Stomach (tissue), 9 donors: ENCODE data around the gene OSBPL6. TPM values are rescaled to one million over a fixed set of nuclear protein-coding genes. Genes with fewer than 3 reads are reported as not detected.

Source experiments
- DNase-seq, 2 donors: peaks; one replicate each; pipeline versions ENCODE4 v3.0.0 to v3.0.0-alpha.2; 2013 to 2019
- H3K27ac ChIP-seq, 5 donors: fragments of 200-600 bp in 4 of 5; sonication (generic) in 4 of 5; one replicate each; pipeline ENCODE4 v1.5.1; 2013 to 2019; ENCODE audit warnings: mild to moderate bottlenecking in 1 of 5, moderate library complexity in 1 of 5
- H3K27me3 ChIP-seq, 3 donors: fragments of 200-600 bp; sonication (generic); one replicate each; pipeline ENCODE4 v1.5.1; 2017 to 2019; ENCODE audit warnings: mixed run types in 1 of 3
- H3K36me3 ChIP-seq, 4 donors: fragments of 200-600 bp; sonication (generic); 1 replicate in 3 of 4; 2 replicates in 1 of 4; pipeline ENCODE4 v1.5.1; 2016 to 2019
- H3K4me1 ChIP-seq, 4 donors: fragments of 200-600 bp; sonication (generic); one replicate each; pipeline ENCODE4 v1.5.1; 2016 to 2019
- H3K4me3 ChIP-seq, 4 donors: fragments of 200-600 bp; sonication (generic) in 3 of 4; one replicate each; pipeline ENCODE4 v1.5.1; 2016 to 2019; ENCODE audit warnings: mild to moderate bottlenecking in 1 of 4
- H3K9me3 ChIP-seq, 4 donors: fragments of 200-600 bp; sonication (generic); one replicate each; pipeline ENCODE4 v1.5.1; 2016 to 2019
- EP300 ChIP-seq: sonication (generic); formaldehyde crosslinking; IDR thresholded peaks from one replicate; pipeline ENCODE4 v1.6.1; 2017; ENCODE audit warnings: antibody characterized with exemption
- POLR2A ChIP-seq, 4 donors: fragments of 450-650 bp; IDR thresholded peaks; one replicate each; pipeline ENCODE4 v1.6.1; 2016; ENCODE audit warnings: antibody characterized with exemption in 4 of 4, control low read depth in 2 of 4, mild to moderate bottlenecking in 1 of 4, moderate library complexity in 1 of 4
- POLR2AphosphoS5 ChIP-seq, 3 donors: sonication (generic); formaldehyde crosslinking; IDR thresholded peaks; one replicate each; pipeline ENCODE4 v1.6.1; 2016; ENCODE audit warnings: antibody characterized with exemption in 3 of 3
- whole genome bisulfite sequencing, 5 donors: extraction: QIAGEN DNeasy Blood & Tissue Kit in 3 of 5; methylation state at CpG; one replicate each; pipeline versions ENCODE4 v1.1.5 to v1.1.7; 2013 to 2018; 5-methylcytosine and 5-hydroxymethylcytosine counted together
- intact Hi-C: fragments of 100-400 bp; cut with DNase I; formaldehyde crosslinking; loops from one replicate; pipeline ENCODE4 v1.15.1; 2023; ENCODE audit warnings: low total_unique reads
- polyA plus RNA-seq, 3 donors: library from polyadenylated mRNA; stranded (reverse); fragments of 200-250 nt; gene quantifications; one replicate each; pipeline ENCODE4 v1.2.3, GENCODE V29; 2013
- total RNA-seq, 5 donors: library from RNA; depleted of rRNA; stranded (reverse); fragments of >200 nt; gene quantifications; one replicate each; pipeline versions ENCODE4 v1.1.0 to v1.2.3, GENCODE V29; 2014 to 2016
- TF ChIP-seq, protein P1 (sequence below), 7 experiments: fragments of 450-650 bp in 4 of 7; fragments of 200-600 bp in 3 of 7; sonication (generic) in 3 of 7; IDR thresholded peaks; one replicate each; pipeline ENCODE4 v1.5.1; 2016 to 2019; ENCODE audit warnings: antibody characterized with exemption in 7 of 7, control low read depth in 2 of 7, mild to moderate bottlenecking in 1 of 7
- donor health status: healthy with polysubstance abuse.
- donor health status: Bipolar disorder and iron deficiency.
- donor health status: healthy.

The OSBPL6 gene
- total and polyA plus RNA-seq, 8 donors: 0.29 to 77.6 (median 0.98) TPM

DNA sequence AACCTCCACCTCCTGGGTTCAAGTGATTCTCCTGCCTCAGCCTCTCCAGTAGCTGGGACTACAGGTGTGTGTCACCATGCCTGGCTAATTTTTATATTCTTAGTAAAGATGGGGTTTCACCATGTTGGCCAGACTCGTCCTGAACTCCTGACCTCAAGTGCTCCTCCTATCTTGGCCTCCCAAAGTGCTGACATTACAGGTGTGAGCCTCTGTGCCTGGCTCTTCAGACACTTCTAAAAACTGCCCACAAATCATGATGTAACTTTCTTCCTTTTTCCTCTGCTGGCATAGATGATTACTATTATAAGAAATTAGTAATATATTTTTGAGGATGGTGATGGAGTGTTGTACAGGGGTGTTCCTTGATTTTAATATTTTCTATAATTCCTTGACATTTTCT lies 6.0 kb downstream of the OSBPL6 start:
- Histone ChIP-seq H3K4me1 (peaks cover 0 to 11% (median 5%) of the 10 kb centered on the region in 4 donors), H3K9me3 (no peaks in the 10 kb centered on the region), H3K27ac (no peak overlapping the region), H3K36me3 (no peaks in the 10 kb centered on the region), H3K4me3 (no peak overlapping the region), H3K27me3 (peaks cover 0 to 5% (median 4%) of the 10 kb centered on the region in 3 donors)
- TF ChIP-seq POLR2AphosphoS5 (IDR thresholded peaks at IDR 0.05): no peak
- TF ChIP-seq EP300: no peak
- TF ChIP-seq POLR2A (IDR thresholded peaks at IDR 0.05): no peak
- TF ChIP-seq, protein P1, sequence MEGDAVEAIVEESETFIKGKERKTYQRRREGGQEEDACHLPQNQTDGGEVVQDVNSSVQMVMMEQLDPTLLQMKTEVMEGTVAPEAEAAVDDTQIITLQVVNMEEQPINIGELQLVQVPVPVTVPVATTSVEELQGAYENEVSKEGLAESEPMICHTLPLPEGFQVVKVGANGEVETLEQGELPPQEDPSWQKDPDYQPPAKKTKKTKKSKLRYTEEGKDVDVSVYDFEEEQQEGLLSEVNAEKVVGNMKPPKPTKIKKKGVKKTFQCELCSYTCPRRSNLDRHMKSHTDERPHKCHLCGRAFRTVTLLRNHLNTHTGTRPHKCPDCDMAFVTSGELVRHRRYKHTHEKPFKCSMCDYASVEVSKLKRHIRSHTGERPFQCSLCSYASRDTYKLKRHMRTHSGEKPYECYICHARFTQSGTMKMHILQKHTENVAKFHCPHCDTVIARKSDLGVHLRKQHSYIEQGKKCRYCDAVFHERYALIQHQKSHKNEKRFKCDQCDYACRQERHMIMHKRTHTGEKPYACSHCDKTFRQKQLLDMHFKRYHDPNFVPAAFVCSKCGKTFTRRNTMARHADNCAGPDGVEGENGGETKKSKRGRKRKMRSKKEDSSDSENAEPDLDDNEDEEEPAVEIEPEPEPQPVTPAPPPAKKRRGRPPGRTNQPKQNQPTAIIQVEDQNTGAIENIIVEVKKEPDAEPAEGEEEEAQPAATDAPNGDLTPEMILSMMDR (IDR thresholded peaks at IDR 0.05): no peak
- WGBS, 5 donors: 71 to 90% (median 82%) methylated on average over 1 of the region's 1 CpG
- intact Hi-C loops: no loop called here
- no peak for DNase-seq

DNA sequence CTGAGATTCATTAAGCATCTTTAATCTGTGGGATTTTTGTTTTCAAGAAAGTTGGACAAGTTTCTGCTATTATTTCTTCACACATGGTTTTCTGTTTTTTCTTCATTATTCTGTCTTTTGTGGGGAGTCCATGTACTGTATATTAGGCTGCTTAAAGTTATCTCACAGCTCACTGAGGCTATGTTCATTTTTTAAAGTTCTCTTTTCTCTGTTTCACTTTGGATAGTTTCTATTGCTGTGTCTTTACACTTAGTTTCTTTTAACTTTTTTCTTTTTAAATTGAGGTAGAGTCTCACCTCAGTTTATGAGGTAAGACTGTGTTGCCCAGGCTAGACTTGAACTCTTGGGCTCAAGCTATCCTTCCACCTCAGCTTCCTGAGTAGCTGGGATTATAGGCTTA lies 8.6 kb downstream of the OSBPL6 start:
- TF ChIP-seq, protein P1 (IDR thresholded peaks at IDR 0.05): no peak
- TF ChIP-seq POLR2A (IDR thresholded peaks at IDR 0.05) (no peak), EP300 (no peak), POLR2AphosphoS5 (IDR thresholded peaks at IDR 0.05) (no peak)
- Histone ChIP-seq H3K36me3 (no peaks in the 10 kb centered on the region), H3K27me3 (peaks cover 0 to under 1% (median 0%) of the 10 kb centered on the region in 3 donors), H3K27ac (no peak overlapping the region), H3K4me1 (peaks cover 0 to 5% (median 0%) of the 10 kb centered on the region in 4 donors), H3K4me3 (no peak overlapping the region), H3K9me3 (no peaks in the 10 kb centered on the region)
- intact Hi-C loops: no loop called here
- DNase-seq: no peak

GRCh38 chr2:178204977-178205376 lies 10.7 kb downstream of the OSBPL6 start:
- DNase-seq: no peak
- intact Hi-C loops: no loop called here
- Histone ChIP-seq H3K27me3 (no peaks in the 10 kb centered on the region), H3K36me3 (no peaks in the 10 kb centered on the region), H3K4me3 (no peak overlapping the region), H3K4me1 (peaks cover 0 to 5% (median 0%) of the 10 kb centered on the region in 4 donors), H3K9me3 (no peaks in the 10 kb centered on the region), H3K27ac (no peak overlapping the region)
- TF ChIP-seq POLR2A (IDR thresholded peaks at IDR 0.05) (no peak), EP300 (no peak), POLR2AphosphoS5 (IDR thresholded peaks at IDR 0.05) (no peak)
- TF ChIP-seq, protein P1 (IDR thresholded peaks at IDR 0.05): no peak
- 35 to 59% (median 45%) methylated on average over 2 of the region's 2 CpGs for WGBS, 5 donors

DNA sequence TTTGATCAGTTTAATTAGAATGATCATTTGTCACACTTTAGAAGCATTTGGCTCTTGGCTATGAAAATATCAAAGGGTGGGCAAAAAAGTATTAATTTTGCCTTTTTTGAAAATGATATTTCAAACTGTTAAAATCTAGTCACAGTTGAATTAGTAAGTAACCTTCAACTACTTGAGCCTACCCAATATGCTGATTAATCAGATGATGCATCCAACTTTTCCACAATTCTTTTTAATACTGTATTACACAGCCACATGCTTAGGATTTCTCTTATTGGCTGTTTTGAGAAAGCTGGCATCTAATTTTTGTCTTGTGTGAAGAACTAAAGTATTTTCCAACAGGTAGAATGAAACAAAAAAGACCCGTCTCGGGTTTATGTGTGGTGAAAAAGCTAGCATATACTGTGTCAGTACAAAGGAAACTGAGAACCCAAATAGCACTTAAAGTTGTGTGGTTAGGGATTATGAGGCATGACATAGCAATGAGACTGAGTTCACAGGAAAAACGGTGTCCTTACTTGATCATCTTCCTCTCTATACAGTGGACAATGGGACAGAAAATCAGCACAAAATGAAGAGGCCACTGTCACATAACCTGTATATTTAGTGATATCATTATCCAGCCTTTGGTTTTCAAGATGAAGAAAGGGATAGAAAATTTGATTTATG lies 11.7 kb downstream of the OSBPL6 start:
- intact Hi-C loops: no loop called here

More for the DNA sequence above, 11.7 kb downstream of the OSBPL6 start:
- no peaks in the 10 kb centered on the region for H3K36me3 ChIP-seq
- no peaks in the 10 kb centered on the region for H3K27me3 ChIP-seq
- TF ChIP-seq EP300 (no peak), POLR2AphosphoS5 (IDR thresholded peaks at IDR 0.05) (no peak), POLR2A (IDR thresholded peaks at IDR 0.05) (no peak)
- TF ChIP-seq, protein P1 (IDR thresholded peaks at IDR 0.05): no peak
- H3K4me3 ChIP-seq: no peak overlapping the region
- 82 to 92% (median 86%) methylated on average over 3 of the region's 3 CpGs for WGBS, 5 donors
- no peaks in the 10 kb centered on the region for H3K9me3 ChIP-seq
- DNase-seq: no peak
- H3K27ac ChIP-seq: no peak overlapping the region
- H3K4me1 ChIP-seq: peaks cover 0 to 5% (median 0%) of the 10 kb centered on the region in 4 donors
